HL-60 (cell line): Measurements from ENCODE around the gene VWA8.

Experiments used
- DNase-seq, 2 experiments: peaks; one replicate each; pipeline ENCODE4 v3.0.0-alpha.2; 2010 to 2020; ENCODE audit warnings: low read depth in 1 of 2, low spot score in 1 of 2
- H3K27ac ChIP-seq: fragments of 250-450 bp; sonication (Bioruptor Pico); replicated peaks from 2 replicates; pipeline ENCODE4 v1.5.1; 2020; ENCODE audit warnings: mild to moderate bottlenecking, moderate library complexity
- H3K27me3 ChIP-seq: fragments of 250-450 bp; sonication (Bioruptor Pico); 2 replicates; pipeline ENCODE4 v1.5.1; 2021; ENCODE audit warnings: mild to moderate bottlenecking, moderate library complexity; ENCODE audit not compliant: insufficient read depth, poor library complexity, severe bottlenecking
- H3K4me3 ChIP-seq: replicated peaks from 2 replicates; pipeline ENCODE4 v1.5.1; 2011; ENCODE audit warnings: mild to moderate bottlenecking, control low read depth, low read length; ENCODE audit not compliant: insufficient read depth
- GABPA ChIP-seq: IDR thresholded peaks from 2 replicates; pipeline ENCODE4 v1.6.1; 2012; ENCODE audit warnings: low read depth
- POLR2AphosphoS5 ChIP-seq: IDR thresholded peaks from 2 replicates; pipeline ENCODE4 v1.6.1; 2012; ENCODE audit warnings: low read depth
- SPI1 ChIP-seq: IDR thresholded peaks from 2 replicates; pipeline ENCODE4 v1.6.1; 2012; ENCODE audit warnings: low read depth, mild to moderate bottlenecking, borderline replicate concordance
- TF ChIP-seq, protein P1 (sequence below): IDR thresholded peaks from 2 replicates; pipeline ENCODE4 v1.6.1; 2012; ENCODE audit warnings: low read depth; ENCODE audit not compliant: insufficient replicate concordance
- TF ChIP-seq, protein P2 (sequence below): IDR thresholded peaks from one replicate; pipeline ENCODE4 v1.5.1; 2011; ENCODE audit warnings: low read length, control low read depth, inconsistent platforms; ENCODE audit not compliant: insufficient read depth

The VWA8 gene

DNA sequence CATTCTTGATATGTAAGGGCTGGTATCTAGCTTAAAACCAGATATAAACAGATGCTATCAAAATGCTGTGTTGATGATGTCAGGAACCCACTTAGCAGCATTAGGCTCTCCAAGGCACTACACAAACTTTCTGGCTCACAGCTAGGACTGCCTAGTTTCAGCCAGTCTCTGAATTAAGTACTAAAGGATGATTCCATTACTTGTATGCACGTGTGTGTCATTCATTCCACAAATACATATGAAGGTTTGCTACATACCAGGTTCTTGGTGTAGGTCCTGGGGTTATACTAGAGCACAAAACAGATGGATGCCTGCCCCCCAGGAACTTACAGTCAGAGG is 352.1 kb downstream of the VWA8 start:
- no peak overlapping the region for H3K4me3 ChIP-seq
- H3K27me3 ChIP-seq = no peaks in the 10 kb centered on the region
- H3K27ac ChIP-seq = no peak overlapping the region
- no peak for DNase-seq
- TF ChIP-seq SPI1 (no peak), GABPA (no peak), POLR2AphosphoS5 (no peak)
- TF ChIP-seq, protein P1, sequence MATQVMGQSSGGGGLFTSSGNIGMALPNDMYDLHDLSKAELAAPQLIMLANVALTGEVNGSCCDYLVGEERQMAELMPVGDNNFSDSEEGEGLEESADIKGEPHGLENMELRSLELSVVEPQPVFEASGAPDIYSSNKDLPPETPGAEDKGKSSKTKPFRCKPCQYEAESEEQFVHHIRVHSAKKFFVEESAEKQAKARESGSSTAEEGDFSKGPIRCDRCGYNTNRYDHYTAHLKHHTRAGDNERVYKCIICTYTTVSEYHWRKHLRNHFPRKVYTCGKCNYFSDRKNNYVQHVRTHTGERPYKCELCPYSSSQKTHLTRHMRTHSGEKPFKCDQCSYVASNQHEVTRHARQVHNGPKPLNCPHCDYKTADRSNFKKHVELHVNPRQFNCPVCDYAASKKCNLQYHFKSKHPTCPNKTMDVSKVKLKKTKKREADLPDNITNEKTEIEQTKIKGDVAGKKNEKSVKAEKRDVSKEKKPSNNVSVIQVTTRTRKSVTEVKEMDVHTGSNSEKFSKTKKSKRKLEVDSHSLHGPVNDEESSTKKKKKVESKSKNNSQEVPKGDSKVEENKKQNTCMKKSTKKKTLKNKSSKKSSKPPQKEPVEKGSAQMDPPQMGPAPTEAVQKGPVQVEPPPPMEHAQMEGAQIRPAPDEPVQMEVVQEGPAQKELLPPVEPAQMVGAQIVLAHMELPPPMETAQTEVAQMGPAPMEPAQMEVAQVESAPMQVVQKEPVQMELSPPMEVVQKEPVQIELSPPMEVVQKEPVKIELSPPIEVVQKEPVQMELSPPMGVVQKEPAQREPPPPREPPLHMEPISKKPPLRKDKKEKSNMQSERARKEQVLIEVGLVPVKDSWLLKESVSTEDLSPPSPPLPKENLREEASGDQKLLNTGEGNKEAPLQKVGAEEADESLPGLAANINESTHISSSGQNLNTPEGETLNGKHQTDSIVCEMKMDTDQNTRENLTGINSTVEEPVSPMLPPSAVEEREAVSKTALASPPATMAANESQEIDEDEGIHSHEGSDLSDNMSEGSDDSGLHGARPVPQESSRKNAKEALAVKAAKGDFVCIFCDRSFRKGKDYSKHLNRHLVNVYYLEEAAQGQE = no peak
- TF ChIP-seq, protein P2, sequence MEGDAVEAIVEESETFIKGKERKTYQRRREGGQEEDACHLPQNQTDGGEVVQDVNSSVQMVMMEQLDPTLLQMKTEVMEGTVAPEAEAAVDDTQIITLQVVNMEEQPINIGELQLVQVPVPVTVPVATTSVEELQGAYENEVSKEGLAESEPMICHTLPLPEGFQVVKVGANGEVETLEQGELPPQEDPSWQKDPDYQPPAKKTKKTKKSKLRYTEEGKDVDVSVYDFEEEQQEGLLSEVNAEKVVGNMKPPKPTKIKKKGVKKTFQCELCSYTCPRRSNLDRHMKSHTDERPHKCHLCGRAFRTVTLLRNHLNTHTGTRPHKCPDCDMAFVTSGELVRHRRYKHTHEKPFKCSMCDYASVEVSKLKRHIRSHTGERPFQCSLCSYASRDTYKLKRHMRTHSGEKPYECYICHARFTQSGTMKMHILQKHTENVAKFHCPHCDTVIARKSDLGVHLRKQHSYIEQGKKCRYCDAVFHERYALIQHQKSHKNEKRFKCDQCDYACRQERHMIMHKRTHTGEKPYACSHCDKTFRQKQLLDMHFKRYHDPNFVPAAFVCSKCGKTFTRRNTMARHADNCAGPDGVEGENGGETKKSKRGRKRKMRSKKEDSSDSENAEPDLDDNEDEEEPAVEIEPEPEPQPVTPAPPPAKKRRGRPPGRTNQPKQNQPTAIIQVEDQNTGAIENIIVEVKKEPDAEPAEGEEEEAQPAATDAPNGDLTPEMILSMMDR = no peak

DNA sequence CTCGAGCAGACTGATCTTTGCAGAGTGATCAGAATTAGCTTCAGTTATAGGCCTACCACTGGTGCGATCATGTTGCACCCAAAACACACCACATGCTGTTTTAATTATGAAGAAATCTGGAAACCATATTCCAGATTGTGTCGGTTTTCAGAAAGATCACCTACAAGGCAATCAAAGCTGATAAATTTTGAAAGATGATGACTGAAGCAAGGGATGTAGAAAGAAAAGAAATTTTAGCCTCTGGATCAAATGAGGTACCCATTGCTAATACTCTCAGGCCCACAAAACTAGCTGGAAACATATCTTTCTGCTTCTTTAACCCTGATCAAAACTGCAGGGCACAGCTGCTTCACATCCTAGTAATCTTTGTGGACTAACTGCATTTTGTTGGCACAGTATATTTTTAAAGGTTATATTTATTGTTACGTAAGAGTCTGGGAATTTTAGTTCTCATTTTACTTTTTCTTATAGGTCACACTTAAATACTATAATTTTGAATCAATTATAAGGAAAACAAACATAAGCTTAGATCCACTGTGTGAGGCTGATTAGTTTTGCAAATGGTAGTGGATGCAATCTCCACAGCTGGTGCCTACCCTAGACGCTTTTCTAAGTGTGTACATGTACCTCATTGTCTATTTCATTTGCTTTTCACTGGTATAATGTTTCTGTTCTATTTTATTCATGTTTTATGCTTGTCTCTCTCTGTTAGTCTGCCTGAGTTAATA is 352.6 kb downstream of the VWA8 start:
- Histone ChIP-seq H3K27me3 (no peaks in the 10 kb centered on the region), H3K4me3 (no peak overlapping the region), H3K27ac (no peak overlapping the region)
- no peak for DNase-seq
- TF ChIP-seq POLR2AphosphoS5 (no peak), GABPA (no peak), SPI1 (no peak)
- TF ChIP-seq, protein P2 = no peak
- TF ChIP-seq, protein P1 = no peak

DNA sequence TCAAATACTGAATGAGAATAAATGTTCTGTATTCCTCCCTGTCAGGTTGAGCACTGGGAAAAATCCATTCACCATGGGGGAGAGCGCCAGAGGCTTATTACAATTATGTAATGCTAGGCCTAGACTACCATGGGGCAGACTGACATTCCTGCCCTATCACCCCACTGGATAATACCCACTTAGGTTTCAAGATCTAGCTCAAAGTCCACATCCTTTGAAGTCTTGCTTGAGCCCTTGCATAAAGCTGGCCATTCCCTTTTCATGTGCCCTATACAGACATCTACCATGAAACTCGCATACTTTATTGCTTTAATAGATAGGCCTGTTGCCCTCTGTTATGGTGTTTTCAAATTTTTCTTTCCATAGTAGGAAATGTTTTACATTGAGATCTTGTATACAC is 354.3 kb downstream of the VWA8 start:
- H3K4me3 ChIP-seq = no peak overlapping the region
- no peaks in the 10 kb centered on the region for H3K27me3 ChIP-seq
- H3K27ac ChIP-seq = no peak overlapping the region
- no peak for DNase-seq
- TF ChIP-seq, protein P1 = no peak
- TF ChIP-seq, protein P2 = no peak
- TF ChIP-seq GABPA (no peak), SPI1 (no peak), POLR2AphosphoS5 (no peak)
